GM21360 (cell line): ENCODE data around the gene UMODL1.
"Not testable (repeated sequence)": the region's sequence is repeated elsewhere in the genome, so short reads cannot be mapped to it uniquely, and the experiment has no call there.

Experiments used
- ATAC-seq: cut with Tn5 transposase; IDR thresholded peaks from one replicate; pipeline ENCODE4 v1.9.1; 2021; ENCODE audit warnings: mild to moderate bottlenecking, moderate library complexity; ENCODE audit not compliant: unreplicated experiment

Gene UMODL1

GRCh38 chr21:42160111-42160721 lies 89.1 kb downstream of the UMODL1 start:
- ATAC-seq = no peak

GRCh38 chr21:42160765-42161164 lies 89.6 kb downstream of the UMODL1 start:
- ATAC-seq = no peak

- no peak for ATAC-seq
Observed at GRCh38 chr21:42161401-42161955, 90.4 kb downstream of the UMODL1 start.

- no peak for ATAC-seq
Observed at GRCh38 chr21:42161956-42162681, 91.0 kb downstream of the UMODL1 start.

GRCh38 chr21:42162831-42163510 lies 91.9 kb downstream of the UMODL1 start:
- no peak for ATAC-seq

- no peak for ATAC-seq
Observed at GRCh38 chr21:42163511-42163863, 92.4 kb downstream of the UMODL1 start.

- no peak for ATAC-seq
Observed at GRCh38 chr21:42164064-42164789, 93.1 kb downstream of the UMODL1 start.

GRCh38 chr21:42164818-42165217 lies 93.7 kb downstream of the UMODL1 start:
- ATAC-seq = no peak

GRCh38 chr21:42165901-42166300 lies 94.8 kb downstream of the UMODL1 start:
- ATAC-seq = no peak

GRCh38 chr21:42169758-42170157 lies 98.6 kb downstream of the UMODL1 start:
- ATAC-seq = no peak

- ATAC-seq = no peak
Observed at GRCh38 chr21:42171091-42172053, 100.3 kb downstream of the UMODL1 start.

GRCh38 chr21:42172596-42173483 lies 101.7 kb downstream of the UMODL1 start:
- no peak for ATAC-seq

GRCh38 chr21:42174173-42174572 lies 103.1 kb downstream of the UMODL1 start:
- ATAC-seq = no peak

GRCh38 chr21:42175110-42175710 lies 104.1 kb downstream of the UMODL1 start:
- ATAC-seq = no peak

GRCh38 chr21:42176859-42177258 lies 105.7 kb downstream of the UMODL1 start:
- no peak for ATAC-seq

- ATAC-seq = no peak
Observed at GRCh38 chr21:42179316-42179715, 108.2 kb downstream of the UMODL1 start.

- ATAC-seq = not testable (repeated sequence)
Observed at GRCh38 chr21:42180001-42180400, 108.9 kb downstream of the UMODL1 start.

GRCh38 chr21:42182713-42183371 lies 111.7 kb downstream of the UMODL1 start:
- no peak for ATAC-seq
